GM21423 (cell line): ENCODE data around the gene SNRPD3.
A peak's percentile ranks its signal among the peaks of the same experiment; 100 is the strongest.

Source experiments
- ATAC-seq: cut with Tn5 transposase; IDR thresholded peaks from one replicate; pipeline ENCODE4 v1.9.1; 2021; ENCODE audit warnings: mild to moderate bottlenecking, moderate library complexity; ENCODE audit not compliant: unreplicated experiment

SNRPD3 gene

GRCh38 chr22:24555165-24556039 is at the start of gene SNRPD3:
Gene SNRPD3, plus strand, starts transcription at chr22:24555999. Its CDS starts 1,676 bp downstream, at chr22:24557675.
- peak; percentile 70 for ATAC-seq

- no peak for ATAC-seq
Measured at GRCh38 chr22:24506802-24507438, 48.9 kb upstream of the SNRPD3 start.

GRCh38 chr22:24507716-24508115 is 48.1 kb upstream of the SNRPD3 start:
- no peak for ATAC-seq

GRCh38 chr22:24510637-24511625 is 44.9 kb upstream of the SNRPD3 start:
- no peak for ATAC-seq

- ATAC-seq, result no peak
Measured at GRCh38 chr22:24512043-24512442, 43.8 kb upstream of the SNRPD3 start.

- no peak for ATAC-seq
Measured at GRCh38 chr22:24513378-24514240, 42.2 kb upstream of the SNRPD3 start.

- ATAC-seq, result no peak
Measured at GRCh38 chr22:24514241-24515026, 41.4 kb upstream of the SNRPD3 start.

- ATAC-seq, result no peak
Measured at GRCh38 chr22:24515027-24515338, 40.8 kb upstream of the SNRPD3 start.

- no peak for ATAC-seq
Measured at GRCh38 chr22:24516301-24516737, 39.5 kb upstream of the SNRPD3 start.

- no peak for ATAC-seq
Measured at GRCh38 chr22:24517446-24517845, 38.4 kb upstream of the SNRPD3 start.

- ATAC-seq, result no peak
Measured at GRCh38 chr22:24518228-24518627, 37.6 kb upstream of the SNRPD3 start.

- ATAC-seq, result no peak
Measured at GRCh38 chr22:24518771-24519485, 36.9 kb upstream of the SNRPD3 start.

GRCh38 chr22:24519496-24519895 is 36.3 kb upstream of the SNRPD3 start:
- no peak for ATAC-seq

GRCh38 chr22:24521791-24522245 is 34.0 kb upstream of the SNRPD3 start:
- ATAC-seq, result no peak

- no peak for ATAC-seq
Measured at GRCh38 chr22:24523873-24524272, 31.9 kb upstream of the SNRPD3 start.

GRCh38 chr22:24525416-24526037 is 30.3 kb upstream of the SNRPD3 start:
- ATAC-seq, result peak; percentile 78

GRCh38 chr22:24526191-24526590 is 29.6 kb upstream of the SNRPD3 start:
- ATAC-seq, result no peak

- ATAC-seq, result no peak
Measured at GRCh38 chr22:24529898-24530297, 25.9 kb upstream of the SNRPD3 start.
